Heart left ventricle (tissue), 13 donors: ENCODE measurements around the gene FBLN2.

Source experiments
- POLR2A ChIP-seq, 2 donors: fragments of 450-650 bp; IDR thresholded peaks; one replicate each; pipeline ENCODE4 v1.6.1; 2017; ENCODE audit warnings: antibody characterized with exemption in 2 of 2, mild to moderate bottlenecking in 2 of 2, moderate library complexity in 2 of 2
- TF ChIP-seq, protein P1 (sequence below), 12 donors: fragments of 200-600 bp; sonication (generic) in 4 of 12; IDR thresholded peaks; one replicate each; pipeline versions ENCODE4 v1.5.0 to v1.8.0; 2018 to 2022; ENCODE audit warnings: antibody characterized with exemption in 12 of 12, mild to moderate bottlenecking in 5 of 12
- donor health status: ischemic (EF 13 %, LVEDD 7.1; RV severe dilation, severe dysfunction).
- donor health status: DM: no; HTN: yes; CAD: no.
- donor health status: DM: no; HTN: no; CAD: no.
- donor health status: ischemic (EF 25% LVEDD 6.9; RV normal size, moderate dysfunction).
- donor health status: ischemic (EF 25% LVEDD 5.7; RV mildly dilated, moderate dysfunction).
- donor health status: ischemic (EF 35%, LVEDD 5.7; RV mildly dilated, moderate dysfunction).
- donor health status: nonischemic (EF 11% LVEDD 7.7; RV severe dilation, severe dysfunction).
- donor health status: DM: yes; HTN: yes; CAD: no.
- donor health status: PGD.
- donor health status: ischemic (EF 29% LVEDD 5.4; RV normal size, mild dysfunction).
- donor health status: nonischemic (EF 23%, LVEDD 6.1; RV moderate dilation, normal function).

DNA sequence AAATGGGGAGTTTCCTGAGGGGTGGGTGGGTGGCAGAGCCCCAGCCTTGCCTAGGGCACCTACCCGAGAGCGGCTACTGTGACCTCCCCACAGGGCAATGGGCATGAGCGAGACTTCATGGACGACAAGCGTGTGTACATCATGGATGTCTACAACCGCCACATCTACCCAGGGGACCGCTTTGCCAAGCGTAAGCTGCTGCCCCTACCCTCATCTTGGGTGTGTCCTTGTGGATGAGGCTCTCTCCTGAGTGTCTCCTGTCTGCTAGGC lies 46.2 kb upstream of the FBLN2 start:
- TF ChIP-seq, protein P1, sequence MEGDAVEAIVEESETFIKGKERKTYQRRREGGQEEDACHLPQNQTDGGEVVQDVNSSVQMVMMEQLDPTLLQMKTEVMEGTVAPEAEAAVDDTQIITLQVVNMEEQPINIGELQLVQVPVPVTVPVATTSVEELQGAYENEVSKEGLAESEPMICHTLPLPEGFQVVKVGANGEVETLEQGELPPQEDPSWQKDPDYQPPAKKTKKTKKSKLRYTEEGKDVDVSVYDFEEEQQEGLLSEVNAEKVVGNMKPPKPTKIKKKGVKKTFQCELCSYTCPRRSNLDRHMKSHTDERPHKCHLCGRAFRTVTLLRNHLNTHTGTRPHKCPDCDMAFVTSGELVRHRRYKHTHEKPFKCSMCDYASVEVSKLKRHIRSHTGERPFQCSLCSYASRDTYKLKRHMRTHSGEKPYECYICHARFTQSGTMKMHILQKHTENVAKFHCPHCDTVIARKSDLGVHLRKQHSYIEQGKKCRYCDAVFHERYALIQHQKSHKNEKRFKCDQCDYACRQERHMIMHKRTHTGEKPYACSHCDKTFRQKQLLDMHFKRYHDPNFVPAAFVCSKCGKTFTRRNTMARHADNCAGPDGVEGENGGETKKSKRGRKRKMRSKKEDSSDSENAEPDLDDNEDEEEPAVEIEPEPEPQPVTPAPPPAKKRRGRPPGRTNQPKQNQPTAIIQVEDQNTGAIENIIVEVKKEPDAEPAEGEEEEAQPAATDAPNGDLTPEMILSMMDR (IDR thresholded peaks at IDR 0.05) = no peak
- no peak for TF ChIP-seq POLR2A (IDR thresholded peaks at IDR 0.05)
